Bronchial epithelial cell (primary cell): Measurements from ENCODE around the gene HSPA9. TPM values are rescaled to one million over a fixed set of nuclear protein-coding genes. Genes with fewer than 3 reads are reported as not detected.

Experiments used
- DNase-seq: peaks from one replicate; pipeline ENCODE4 v3.0.0-alpha.2; 2010; ENCODE audit warnings: low read depth
- FAIRE-seq: peaks from 2 replicates; lab custom pipeline; 2011; peaks lifted over from hg19 to GRCh38; lab: Jason Lieb, UNC
- H3K27me3 ChIP-seq: 2 replicates; pipeline ENCODE4 v1.5.1; 2011; ENCODE audit warnings: low read length; ENCODE audit not compliant: control insufficient read depth, insufficient read depth
- H3K36me3 ChIP-seq: 2 replicates; pipeline ENCODE4 v1.5.1; 2011; ENCODE audit warnings: low read length; ENCODE audit not compliant: control insufficient read depth, insufficient read depth
- H3K4me3 ChIP-seq: 2 replicates; pipeline ENCODE4 v1.5.1; 2011; ENCODE audit warnings: mild to moderate bottlenecking, low read depth, low read length, control low read depth
- CTCF ChIP-seq: IDR thresholded peaks from 2 replicates; pipeline ENCODE4 v1.5.1; 2011; ENCODE audit warnings: mild to moderate bottlenecking, moderate library complexity, low read length, control low read depth, inconsistent platforms; ENCODE audit not compliant: insufficient read depth, severe bottlenecking
- total RNA-seq: library from RNA; depleted of rRNA; stranded (reverse); fragments of >200 nt; gene quantifications from 2 replicates; pipeline ENCODE4 v1.2.1, GENCODE V29; 2014

HSPA9 gene
- total RNA-seq, 1 donor from 2014 or later: 1,205 TPM

- DNase-seq (no peak), FAIRE-seq (no peak)
- Histone ChIP-seq H3K4me3 (no peak overlapping the region), H3K27me3 (no peaks in the 10 kb centered on the region), H3K36me3 (peaks cover 14% of the 10 kb centered on the region)
- no peak for TF ChIP-seq CTCF
These were observed 21.1 kb downstream of the HSPA9 start for GRCh38 chr5:138554143-138554542.

- DNase-seq (no peak), FAIRE-seq (no peak)
- no peak for TF ChIP-seq CTCF
- Histone ChIP-seq H3K36me3 (peaks cover 9% of the 10 kb centered on the region), H3K4me3 (no peak overlapping the region), H3K27me3 (no peaks in the 10 kb centered on the region)
These were observed 21.6 kb downstream of the HSPA9 start for GRCh38 chr5:138553437-138554095.

GRCh38 chr5:138552657-138553056 is 22.5 kb downstream of the HSPA9 start:
- FAIRE-seq (no peak), DNase-seq (no peak)
- H3K27me3 ChIP-seq: no peaks in the 10 kb centered on the region
- TF ChIP-seq CTCF: no peak
- H3K36me3 ChIP-seq: peaks cover 9% of the 10 kb centered on the region
- no peak overlapping the region for H3K4me3 ChIP-seq

- no peak for DNase-seq
- Histone ChIP-seq H3K27me3 (no peaks in the 10 kb centered on the region), H3K4me3 (no peak overlapping the region), H3K36me3 (peaks cover 3% of the 10 kb centered on the region)
- no peak for FAIRE-seq
- no peak for TF ChIP-seq CTCF
These were observed 25.8 kb downstream of the HSPA9 start for GRCh38 chr5:138549414-138549813.

- Histone ChIP-seq H3K27me3 (no peaks in the 10 kb centered on the region), H3K4me3 (no peak overlapping the region), H3K36me3 (peaks cover 3% of the 10 kb centered on the region)
- TF ChIP-seq CTCF: no peak
- FAIRE-seq (no peak), DNase-seq (peak; percentile 92)
These were observed 29.2 kb downstream of the HSPA9 start for GRCh38 chr5:138545919-138546562.
